Measurements from ENCODE around the gene ADCY4. TPM values are rescaled to one million over a fixed set of nuclear protein-coding genes. Genes with fewer than 3 reads are reported as not detected.
"Not testable (repeated sequence)": the region's sequence is repeated elsewhere in the genome, so short reads cannot be mapped to it uniquely, and the experiment has no call there.

ADCY4 gene
- total RNA-seq, 1 donor from 2014 or later, result 8.0 TPM

DNA sequence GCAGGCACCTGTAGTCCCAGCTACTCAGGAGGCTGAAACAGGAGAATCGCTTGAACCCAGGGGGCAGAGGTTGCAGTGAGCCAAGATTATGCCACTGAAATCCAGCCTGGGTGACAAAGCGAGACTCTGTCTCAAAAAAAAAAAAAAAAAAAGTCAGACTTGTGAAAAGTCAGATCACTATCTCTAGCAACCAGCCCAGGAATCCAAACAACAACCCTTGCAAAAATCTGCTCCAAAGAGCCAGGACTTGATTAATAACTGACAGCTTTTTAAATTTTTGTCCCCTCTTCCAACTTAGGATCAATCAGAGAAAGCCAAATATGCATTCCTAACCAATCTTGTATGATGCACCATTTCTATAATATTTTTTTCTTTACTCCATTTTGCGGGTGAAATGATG is 25.4 kb upstream of the ADCY4 start:
- TF ChIP-seq, protein P1, sequence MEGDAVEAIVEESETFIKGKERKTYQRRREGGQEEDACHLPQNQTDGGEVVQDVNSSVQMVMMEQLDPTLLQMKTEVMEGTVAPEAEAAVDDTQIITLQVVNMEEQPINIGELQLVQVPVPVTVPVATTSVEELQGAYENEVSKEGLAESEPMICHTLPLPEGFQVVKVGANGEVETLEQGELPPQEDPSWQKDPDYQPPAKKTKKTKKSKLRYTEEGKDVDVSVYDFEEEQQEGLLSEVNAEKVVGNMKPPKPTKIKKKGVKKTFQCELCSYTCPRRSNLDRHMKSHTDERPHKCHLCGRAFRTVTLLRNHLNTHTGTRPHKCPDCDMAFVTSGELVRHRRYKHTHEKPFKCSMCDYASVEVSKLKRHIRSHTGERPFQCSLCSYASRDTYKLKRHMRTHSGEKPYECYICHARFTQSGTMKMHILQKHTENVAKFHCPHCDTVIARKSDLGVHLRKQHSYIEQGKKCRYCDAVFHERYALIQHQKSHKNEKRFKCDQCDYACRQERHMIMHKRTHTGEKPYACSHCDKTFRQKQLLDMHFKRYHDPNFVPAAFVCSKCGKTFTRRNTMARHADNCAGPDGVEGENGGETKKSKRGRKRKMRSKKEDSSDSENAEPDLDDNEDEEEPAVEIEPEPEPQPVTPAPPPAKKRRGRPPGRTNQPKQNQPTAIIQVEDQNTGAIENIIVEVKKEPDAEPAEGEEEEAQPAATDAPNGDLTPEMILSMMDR (conservative IDR thresholded peaks at IDR 0.05; ENCODE audit: low read depth, low read length), result no peak
- no peak overlapping the region for H3K4me3 ChIP-seq (ENCODE audit: low read depth, low read length)
- no peak for DNase-seq (ENCODE audit: low read depth)

DNA sequence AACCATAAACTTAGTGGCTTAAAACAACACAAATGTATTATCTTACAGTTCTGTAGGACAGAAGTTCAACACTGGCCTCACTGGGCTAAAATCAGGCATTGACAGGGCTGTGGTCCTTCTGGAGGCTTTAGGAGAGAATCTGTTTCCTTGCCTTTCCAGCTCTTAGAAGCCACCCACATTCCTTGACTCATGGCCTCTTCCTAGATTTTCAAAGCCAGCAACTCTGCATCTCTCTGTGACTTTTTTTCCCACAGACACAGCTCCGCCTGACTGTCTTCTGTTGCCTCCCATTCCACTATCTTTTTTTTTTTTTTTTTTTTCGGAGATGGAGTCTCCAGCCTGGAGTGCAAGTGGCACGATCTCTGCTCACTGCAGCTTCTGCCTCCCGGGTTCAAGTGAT is 21.3 kb upstream of the ADCY4 start:
- no peak overlapping the region for H3K4me3 ChIP-seq (ENCODE audit: low read depth, low read length)
- DNase-seq (ENCODE audit: low read depth), result no peak
- TF ChIP-seq, protein P1 (conservative IDR thresholded peaks at IDR 0.05; ENCODE audit: low read depth, low read length), result no peak

GRCh38 chr14:24355009-24355408 is 20.1 kb upstream of the ADCY4 start:
- H3K4me3 ChIP-seq (ENCODE audit: low read depth, low read length), result no peak overlapping the region
- DNase-seq (ENCODE audit: low read depth), result no peak
- TF ChIP-seq, protein P1 (conservative IDR thresholded peaks at IDR 0.05; ENCODE audit: low read depth, low read length), result no peak

DNA sequence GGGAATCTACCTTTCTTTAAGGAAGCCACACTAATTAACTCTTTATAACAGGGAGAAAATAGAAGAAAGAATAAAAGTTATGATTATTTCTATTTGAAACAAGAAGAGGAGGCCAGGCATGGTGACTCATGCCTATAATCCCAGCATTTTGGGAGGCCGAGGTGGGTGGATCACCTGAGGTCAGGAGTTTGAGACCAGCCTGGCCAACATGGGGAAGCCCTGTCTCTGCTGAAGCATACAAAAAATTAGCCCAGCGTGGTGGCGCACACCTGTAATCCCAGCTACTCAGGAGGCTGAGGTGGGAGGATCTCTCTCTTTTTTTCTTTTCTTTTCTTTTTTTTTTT is 19.6 kb upstream of the ADCY4 start:
- not testable (repeated sequence) for DNase-seq (ENCODE audit: low read depth); H3K4me3 ChIP-seq (ENCODE audit: low read depth, low read length)

DNA sequence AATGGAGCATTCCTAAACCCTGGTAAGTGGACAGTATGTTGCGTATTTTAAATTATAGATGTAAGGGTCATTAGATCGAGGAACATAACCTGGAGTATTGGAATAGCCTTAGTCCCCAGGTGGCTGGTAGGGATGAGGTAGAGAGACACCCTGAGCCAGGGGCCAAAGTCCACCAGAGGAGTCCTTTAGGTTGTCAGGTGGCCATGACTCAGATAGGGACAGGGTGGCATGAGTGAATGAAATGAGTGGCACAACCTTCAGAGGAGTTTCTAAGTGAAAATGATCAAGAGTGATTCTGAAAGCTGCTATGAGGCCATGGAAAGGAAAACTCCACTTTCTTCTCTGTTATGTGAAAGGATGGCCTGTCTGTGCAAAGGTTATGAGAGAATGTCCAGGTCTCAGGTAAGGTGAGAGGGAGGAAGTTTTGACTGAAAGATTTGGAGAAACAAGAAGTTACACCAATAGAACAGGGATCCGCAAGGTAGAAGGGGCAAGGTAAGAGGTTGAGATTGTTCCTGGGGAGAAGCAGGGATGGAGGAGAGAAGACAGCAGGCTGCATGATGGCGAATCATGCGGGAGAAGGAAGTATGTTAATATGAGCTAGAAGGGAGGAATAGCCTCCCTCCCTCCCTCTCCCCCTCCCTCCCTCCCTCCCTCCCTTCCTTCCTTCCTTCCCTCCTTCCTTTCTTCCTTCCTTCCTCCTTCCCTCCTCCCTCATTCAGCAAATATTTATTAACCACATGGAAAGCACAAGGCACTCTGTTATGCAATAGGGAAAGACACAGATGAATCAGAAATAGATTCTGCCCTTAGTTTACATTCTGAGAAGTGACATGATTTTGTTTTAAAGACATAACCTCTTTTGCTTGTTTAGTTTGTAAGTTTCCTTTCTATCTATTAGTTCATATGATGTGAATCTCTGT is 18.9 kb upstream of the ADCY4 start:
- peak; percentile 64 for DNase-seq (ENCODE audit: low read depth)
- TF ChIP-seq, protein P1 (conservative IDR thresholded peaks at IDR 0.05; ENCODE audit: low read depth, low read length), result no peak
- H3K4me3 ChIP-seq (ENCODE audit: low read depth, low read length), result no peak overlapping the region

GRCh38 chr14:24351517-24351916 is 16.6 kb upstream of the ADCY4 start:
- TF ChIP-seq, protein P1 (conservative IDR thresholded peaks at IDR 0.05; ENCODE audit: low read depth, low read length), result peak; percentile 17
- no peak overlapping the region for H3K4me3 ChIP-seq (ENCODE audit: low read depth, low read length)
- no peak for DNase-seq (ENCODE audit: low read depth)

DNA sequence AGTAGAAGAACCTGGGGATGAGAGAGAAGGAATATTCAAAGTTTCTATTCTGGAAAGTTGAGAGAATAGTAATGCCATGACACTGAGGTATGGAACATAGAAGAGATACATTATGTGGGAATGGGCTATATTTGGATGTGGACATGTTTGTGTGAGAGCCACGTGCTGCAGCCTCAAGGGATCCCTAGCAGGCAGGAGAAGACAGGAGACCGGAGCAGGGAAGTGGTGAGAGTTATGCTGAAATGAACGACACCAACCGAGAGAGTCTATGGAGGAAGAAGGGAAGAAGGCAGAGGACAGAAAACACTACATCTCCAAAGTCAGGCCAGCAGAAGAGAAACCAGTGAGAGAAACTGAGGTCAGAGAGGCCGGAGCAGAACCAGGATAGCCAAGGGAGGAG is 14.9 kb upstream of the ADCY4 start:
- no peak overlapping the region for H3K4me3 ChIP-seq (ENCODE audit: low read depth, low read length)
- TF ChIP-seq, protein P1 (conservative IDR thresholded peaks at IDR 0.05; ENCODE audit: low read depth, low read length), result no peak
- no peak for DNase-seq (ENCODE audit: low read depth)

Data from epithelial cell of proximal tubule (primary cell).